ENCODE data around the gene ARAF. TPM values are rescaled to one million over a fixed set of nuclear protein-coding genes. Genes with fewer than 3 reads are reported as not detected.

Gene ARAF
- total RNA-seq, 1 donor from 2014 or later: 90.1 TPM

DNA sequence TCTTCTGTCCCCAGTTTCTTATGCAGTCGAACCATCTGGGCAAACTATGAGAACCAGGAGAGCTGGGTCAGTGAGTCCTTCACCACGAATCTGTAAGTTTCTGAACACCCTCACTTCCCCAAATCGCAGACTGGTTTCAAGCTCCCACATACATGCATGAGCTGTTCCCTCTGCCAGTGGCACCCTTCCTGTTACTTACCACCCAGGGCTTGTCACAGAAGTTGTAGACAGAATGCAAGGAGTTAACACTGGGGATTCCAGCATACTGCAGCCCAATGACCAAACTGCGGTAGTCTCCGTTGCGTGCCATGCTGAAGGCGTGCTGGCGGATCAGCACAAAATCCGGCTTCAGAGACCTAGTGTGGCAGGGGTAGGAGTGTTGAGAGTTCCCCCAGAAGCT, 44.0 kb downstream of the ARAF start:
- intact Hi-C loops (cut with DNase I): no loop called here
- TF ChIP-seq, protein P1, sequence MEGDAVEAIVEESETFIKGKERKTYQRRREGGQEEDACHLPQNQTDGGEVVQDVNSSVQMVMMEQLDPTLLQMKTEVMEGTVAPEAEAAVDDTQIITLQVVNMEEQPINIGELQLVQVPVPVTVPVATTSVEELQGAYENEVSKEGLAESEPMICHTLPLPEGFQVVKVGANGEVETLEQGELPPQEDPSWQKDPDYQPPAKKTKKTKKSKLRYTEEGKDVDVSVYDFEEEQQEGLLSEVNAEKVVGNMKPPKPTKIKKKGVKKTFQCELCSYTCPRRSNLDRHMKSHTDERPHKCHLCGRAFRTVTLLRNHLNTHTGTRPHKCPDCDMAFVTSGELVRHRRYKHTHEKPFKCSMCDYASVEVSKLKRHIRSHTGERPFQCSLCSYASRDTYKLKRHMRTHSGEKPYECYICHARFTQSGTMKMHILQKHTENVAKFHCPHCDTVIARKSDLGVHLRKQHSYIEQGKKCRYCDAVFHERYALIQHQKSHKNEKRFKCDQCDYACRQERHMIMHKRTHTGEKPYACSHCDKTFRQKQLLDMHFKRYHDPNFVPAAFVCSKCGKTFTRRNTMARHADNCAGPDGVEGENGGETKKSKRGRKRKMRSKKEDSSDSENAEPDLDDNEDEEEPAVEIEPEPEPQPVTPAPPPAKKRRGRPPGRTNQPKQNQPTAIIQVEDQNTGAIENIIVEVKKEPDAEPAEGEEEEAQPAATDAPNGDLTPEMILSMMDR (IDR thresholded peaks at IDR 0.05): no peak

DNA sequence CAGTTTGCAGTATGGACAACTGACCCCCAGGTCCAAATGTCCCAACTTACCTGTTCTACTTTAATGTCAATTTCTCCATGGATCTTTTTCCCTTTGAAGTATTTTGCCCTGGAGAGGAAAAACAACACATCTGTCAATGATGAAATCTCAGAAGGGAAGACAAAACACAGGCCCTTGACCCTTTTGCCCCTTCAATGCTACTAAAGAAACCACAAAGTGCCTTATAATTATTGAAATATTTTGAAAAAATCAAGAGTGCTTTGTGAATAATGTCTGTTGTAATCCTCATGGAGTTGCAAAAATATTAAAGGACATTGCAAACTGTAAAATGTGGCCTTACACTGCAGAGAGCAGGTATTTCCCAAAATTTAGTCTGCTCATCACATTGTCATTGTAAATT, 46.1 kb downstream of the ARAF start:
- H3K27ac ChIP-seq: no peak overlapping the region
- H3K27me3 ChIP-seq (ENCODE audit: low read depth): no peaks in the 10 kb centered on the region
- no peaks in the 10 kb centered on the region for H3K4me1 ChIP-seq
- DNase-seq (no peak), ATAC-seq (no peak)
- TF ChIP-seq, protein P1 (IDR thresholded peaks at IDR 0.05): no peak
- intact Hi-C loops (cut with DNase I): no loop called here
- H3K4me3 ChIP-seq: no peak overlapping the region
- no peaks in the 10 kb centered on the region for H3K9me3 ChIP-seq
- H3K36me3 ChIP-seq: no peaks in the 10 kb centered on the region

More for the DNA sequence above, 44.0 kb downstream of the ARAF start:
- Histone ChIP-seq H3K27me3 (ENCODE audit: low read depth) (no peaks in the 10 kb centered on the region), H3K27ac (no peak overlapping the region), H3K4me1 (no peaks in the 10 kb centered on the region), H3K36me3 (no peaks in the 10 kb centered on the region), H3K9me3 (no peaks in the 10 kb centered on the region), H3K4me3 (no peak overlapping the region)
- no peak for ATAC-seq
- no peak for DNase-seq

DNA sequence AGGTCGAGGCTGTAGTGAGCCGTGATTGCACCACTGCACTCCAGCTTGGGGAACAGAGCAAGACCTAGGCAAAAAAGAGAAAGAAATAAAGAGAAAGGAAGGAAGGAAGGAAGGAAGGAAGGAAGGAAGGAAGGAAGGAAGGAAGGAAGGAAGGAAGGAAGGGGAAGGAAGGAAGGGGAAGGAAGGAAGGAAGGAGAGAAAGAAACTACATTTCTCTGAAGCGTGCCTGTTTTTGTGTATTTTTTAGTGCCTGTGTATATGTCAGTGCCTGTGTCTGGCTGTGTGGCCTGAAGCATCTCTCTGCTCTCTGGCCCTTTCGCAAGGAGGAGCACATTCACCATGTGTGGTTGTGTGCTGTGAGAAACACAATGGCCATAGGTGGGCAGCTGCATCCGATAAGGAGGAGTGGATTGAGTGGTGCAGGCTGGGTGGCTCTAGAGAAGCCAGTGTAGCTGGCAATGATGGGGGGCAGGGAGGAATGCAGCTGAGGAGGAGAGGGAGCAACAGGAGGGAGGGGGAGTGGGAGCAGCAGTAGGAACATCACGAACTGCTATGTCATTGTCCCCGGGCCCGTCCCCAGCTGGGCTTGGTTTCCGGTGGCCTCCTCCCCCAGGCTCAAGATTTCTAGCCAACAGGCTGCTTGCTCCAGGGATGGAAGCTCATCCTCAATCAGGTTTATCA, 47.3 kb downstream of the ARAF start:
- H3K36me3 ChIP-seq: no peaks in the 10 kb centered on the region
- H3K4me3 ChIP-seq: no peak overlapping the region
- H3K9me3 ChIP-seq: no peaks in the 10 kb centered on the region
- DNase-seq: no peak
- H3K27ac ChIP-seq: no peak overlapping the region
- no peaks in the 10 kb centered on the region for H3K4me1 ChIP-seq
- no peaks in the 10 kb centered on the region for H3K27me3 ChIP-seq (ENCODE audit: low read depth)
- ATAC-seq: no peak
- intact Hi-C loops (cut with DNase I): no loop called here
- TF ChIP-seq, protein P1 (IDR thresholded peaks at IDR 0.05): no peak

DNA sequence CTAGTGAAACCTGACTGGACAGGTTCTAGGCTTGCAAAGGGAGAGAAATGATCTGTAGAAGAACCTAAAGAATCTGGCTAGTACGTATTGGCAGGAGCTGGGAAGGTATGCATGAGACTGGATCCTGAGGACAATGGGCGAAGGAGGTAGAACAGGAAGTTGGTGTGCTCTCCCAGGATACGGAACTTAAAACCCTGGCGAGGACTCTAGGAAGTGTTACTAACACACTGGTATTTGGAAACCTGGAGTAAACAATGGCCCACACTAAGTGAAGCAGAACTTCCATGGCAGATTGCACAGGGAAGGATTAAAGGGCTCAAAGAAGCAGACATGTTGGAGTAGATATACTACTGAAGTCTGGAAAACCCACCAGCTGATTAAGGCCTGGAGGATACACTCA, 49.5 kb downstream of the ARAF start:
- Histone ChIP-seq H3K4me1 (no peaks in the 10 kb centered on the region), H3K36me3 (no peaks in the 10 kb centered on the region), H3K27me3 (ENCODE audit: low read depth) (no peaks in the 10 kb centered on the region), H3K27ac (no peak overlapping the region), H3K9me3 (no peaks in the 10 kb centered on the region), H3K4me3 (no peak overlapping the region)
- TF ChIP-seq, protein P1 (IDR thresholded peaks at IDR 0.05): no peak
- ATAC-seq (no peak), DNase-seq (no peak)
- intact Hi-C loops (cut with DNase I): no loop called here

DNA sequence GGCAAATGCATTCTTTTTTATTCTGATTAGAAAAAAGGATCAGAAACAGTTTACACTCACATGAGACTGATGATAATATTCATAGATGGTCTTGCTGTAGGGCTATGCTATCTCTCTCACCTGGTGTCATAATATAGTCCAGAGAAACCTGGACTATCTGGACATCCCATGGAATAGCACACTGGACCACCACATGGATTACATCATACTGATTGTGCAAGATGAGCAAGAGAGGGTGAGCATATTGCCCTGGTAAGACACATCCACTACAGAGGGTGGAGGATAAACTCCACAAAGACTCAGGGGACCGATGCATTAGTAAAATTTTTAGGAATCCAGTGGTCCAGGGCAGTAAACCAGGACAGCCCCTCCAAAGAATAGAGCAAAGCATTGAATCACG, 50.5 kb downstream of the ARAF start:
- Histone ChIP-seq H3K4me1 (no peaks in the 10 kb centered on the region), H3K36me3 (no peaks in the 10 kb centered on the region)
- intact Hi-C loops (cut with DNase I): no loop called here

More for the DNA sequence above, 50.5 kb downstream of the ARAF start:
- no peaks in the 10 kb centered on the region for H3K27me3 ChIP-seq (ENCODE audit: low read depth)
- ATAC-seq: no peak
- H3K27ac ChIP-seq: no peak overlapping the region
- H3K4me3 ChIP-seq: no peak overlapping the region
- no peak for DNase-seq
- H3K9me3 ChIP-seq: no peaks in the 10 kb centered on the region
- TF ChIP-seq, protein P1 (IDR thresholded peaks at IDR 0.05): no peak
